Stimulated activated CD4-positive, alpha-beta T cell treated with anti-CD3 and anti-CD28 coated beads, Interleukin-15, amount 100 ng/mL, for 48 hours (primary cell): ENCODE results near the gene IL3.
A peak's percentile ranks its signal among the peaks of the same experiment; 100 is the strongest.
"Not testable (repeated sequence)": the region's sequence is repeated elsewhere in the genome, so short reads cannot be mapped to it uniquely, and the experiment has no call there.

Experiments
- DNase-seq, 2 donors: peaks; one replicate each; pipeline ENCODE4 v3.0.0-alpha.2; 2020; ENCODE audit warnings: low read depth in 2 of 2

Gene IL3

DNA sequence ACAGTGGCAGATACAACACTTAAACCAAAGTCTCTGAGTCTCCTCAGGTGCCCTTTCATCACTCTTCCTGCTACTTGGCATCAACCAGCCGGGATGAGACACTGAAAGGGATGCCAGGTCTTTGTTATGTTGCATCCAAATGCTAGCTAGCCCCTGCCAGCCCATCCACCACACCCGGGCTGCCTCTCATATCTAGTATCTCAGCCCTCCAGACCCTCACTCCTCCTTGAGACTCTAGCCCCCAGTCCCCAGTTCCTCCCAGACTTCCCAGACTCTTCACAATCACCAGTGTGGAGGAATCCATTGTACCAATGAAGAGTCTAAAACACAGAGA, 34.6 kb downstream of the IL3 start:
- no peak for DNase-seq

DNA sequence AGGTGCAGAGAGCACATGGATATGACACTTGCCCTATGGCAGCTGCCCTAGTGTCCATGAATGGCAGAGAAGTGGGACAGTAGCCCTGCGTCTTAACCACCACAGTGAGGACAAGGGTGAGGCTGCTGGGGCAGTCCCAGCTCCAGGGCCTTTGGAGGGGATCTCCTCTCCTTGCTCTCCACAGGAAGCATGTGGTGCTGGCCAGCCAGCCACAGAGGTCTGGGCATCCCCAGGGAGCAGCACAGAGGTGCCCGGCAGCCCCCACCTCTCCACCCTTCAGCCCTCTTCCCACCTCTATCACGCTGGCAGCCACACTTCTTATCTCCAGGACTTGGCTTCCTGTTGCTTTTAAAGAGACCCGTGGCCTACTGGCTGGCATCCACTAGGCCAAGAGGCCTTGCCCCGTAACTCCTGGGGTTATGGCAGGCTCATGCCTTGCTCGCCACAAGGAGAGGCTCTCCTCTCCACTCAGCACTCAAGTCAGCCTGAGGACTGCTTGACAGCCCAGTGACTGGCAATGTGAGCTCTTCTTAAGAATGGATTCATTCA, 35.0 kb downstream of the IL3 start:
- no peak for DNase-seq

- no peak for DNase-seq
These were observed 36.4 kb downstream of the IL3 start for GRCh38 chr5:132096904-132097303.

GRCh38 chr5:132098151-132098594, 37.7 kb downstream of the IL3 start:
- DNase-seq, result peak in 1 of 2 donors; percentile 56

GRCh38 chr5:132098621-132099020, 38.2 kb downstream of the IL3 start:
- no peak for DNase-seq

GRCh38 chr5:132099076-132099748, 38.8 kb downstream of the IL3 start:
- peak; percentile 65 to 79 for DNase-seq

DNA sequence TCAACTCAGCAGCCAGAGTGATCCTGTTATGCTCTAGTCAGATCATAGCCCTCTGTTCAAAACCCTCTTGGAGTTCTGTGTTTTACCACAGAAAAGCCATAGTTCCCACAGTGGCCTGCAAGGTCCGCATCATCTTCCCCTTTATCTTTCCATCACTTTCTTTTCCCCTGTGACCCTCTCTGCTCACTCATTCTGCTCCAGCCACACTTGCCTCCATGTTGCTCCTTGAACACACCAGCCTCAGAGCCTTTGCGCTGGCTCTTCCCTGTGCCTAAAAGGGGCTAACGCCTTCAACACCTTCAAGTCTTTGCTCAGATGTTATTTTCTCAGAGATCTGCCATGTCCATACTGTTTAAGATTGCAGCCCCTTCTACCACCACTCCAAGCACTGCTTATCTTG, 39.5 kb downstream of the IL3 start:
- DNase-seq, result no peak

GRCh38 chr5:132100672-132101261, 40.3 kb downstream of the IL3 start:
- peak in 1 of 2 donors; percentile 58 for DNase-seq

DNA sequence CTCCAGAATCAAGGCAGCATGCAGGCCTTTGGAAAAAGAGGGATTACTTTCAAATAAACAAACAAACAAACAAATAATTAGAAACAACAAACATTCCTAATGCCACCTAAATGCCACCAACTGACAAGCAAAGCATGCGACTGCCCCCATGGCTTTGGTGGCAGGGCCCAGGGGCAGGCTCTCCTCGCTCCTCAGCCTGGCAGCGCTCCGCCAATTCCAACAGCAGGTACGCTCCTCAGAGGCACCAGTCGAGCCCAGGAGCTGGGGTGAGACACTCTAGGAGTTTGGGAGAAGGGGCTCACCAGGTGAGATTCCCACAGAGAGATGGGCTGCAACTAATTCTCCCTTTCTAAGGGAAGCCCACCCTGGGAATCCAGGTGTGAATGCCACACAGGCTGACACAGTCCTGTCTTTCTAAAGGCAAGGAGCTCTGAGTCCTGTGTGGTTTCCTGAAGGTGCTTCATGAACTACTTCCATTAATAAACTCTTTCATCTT, 41.0 kb downstream of the IL3 start:
- no peak for DNase-seq

DNA sequence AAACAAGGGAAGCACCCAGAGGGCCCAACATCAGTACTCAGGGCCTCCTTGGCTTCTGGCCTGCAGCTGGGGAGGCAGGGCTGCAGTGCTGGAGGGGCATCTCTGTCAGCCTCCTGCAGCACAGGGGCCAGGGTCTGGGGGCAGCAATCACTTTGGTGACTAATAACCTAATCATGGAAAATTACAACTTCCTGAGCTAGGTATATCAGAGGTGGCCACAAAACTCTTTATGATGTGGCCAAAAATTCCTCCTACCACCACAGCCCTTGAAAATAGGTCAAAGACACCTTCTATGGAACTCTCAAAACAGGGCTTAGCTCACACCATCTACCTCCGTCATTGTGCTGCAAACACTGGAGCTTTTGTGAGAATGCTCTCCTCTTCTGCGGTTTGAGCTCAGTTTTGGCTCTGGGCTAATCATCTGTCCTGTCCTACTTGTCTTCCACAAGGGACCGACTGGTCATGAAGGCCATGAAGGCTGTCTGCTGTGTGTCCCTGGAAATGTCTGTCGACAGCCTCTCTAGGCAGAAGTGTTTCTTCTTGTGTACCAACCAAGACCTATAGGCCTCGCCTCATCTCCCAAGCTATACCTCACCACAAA, 41.7 kb downstream of the IL3 start:
- no peak for DNase-seq

GRCh38 chr5:132102944-132103331, 42.5 kb downstream of the IL3 start:
- no peak for DNase-seq

DNA sequence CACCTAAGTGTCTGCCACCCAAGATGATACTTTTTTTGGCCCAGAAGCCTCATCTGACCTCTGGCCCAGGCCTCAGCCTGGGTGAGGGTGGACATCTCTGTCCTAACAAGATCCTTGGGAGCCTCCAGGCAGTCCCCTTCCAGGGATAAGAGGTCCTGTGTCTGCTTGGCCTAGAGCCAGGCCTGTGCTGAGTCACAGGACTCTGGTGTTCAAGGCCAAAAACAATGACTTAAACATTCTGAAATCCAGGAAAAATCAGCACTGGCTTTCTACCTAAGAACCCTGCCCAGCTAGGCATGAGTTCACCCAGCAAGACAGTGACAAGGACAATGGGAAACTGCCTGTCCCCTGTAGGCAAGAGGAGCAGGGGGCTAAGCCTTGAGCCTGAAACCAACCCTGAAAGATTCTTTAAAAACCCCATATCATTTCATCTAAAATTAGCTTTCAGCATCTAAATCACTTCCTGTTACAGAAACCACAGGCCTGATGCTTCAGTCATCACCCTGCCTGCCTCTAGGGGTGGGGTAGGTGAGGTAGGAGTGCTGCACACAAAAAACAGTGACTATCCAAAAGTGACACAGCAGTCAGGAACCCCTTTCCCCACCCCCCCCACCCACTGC, 43.0 kb downstream of the IL3 start:
- DNase-seq, result peak; percentile 59 to 69

- DNase-seq, result no peak
These were observed 43.5 kb downstream of the IL3 start for GRCh38 chr5:132103969-132104391.

GRCh38 chr5:132104556-132104955, 44.1 kb downstream of the IL3 start:
- no peak for DNase-seq

- DNase-seq, result no peak
These were observed 45.2 kb downstream of the IL3 start for GRCh38 chr5:132105688-132106087.

DNA sequence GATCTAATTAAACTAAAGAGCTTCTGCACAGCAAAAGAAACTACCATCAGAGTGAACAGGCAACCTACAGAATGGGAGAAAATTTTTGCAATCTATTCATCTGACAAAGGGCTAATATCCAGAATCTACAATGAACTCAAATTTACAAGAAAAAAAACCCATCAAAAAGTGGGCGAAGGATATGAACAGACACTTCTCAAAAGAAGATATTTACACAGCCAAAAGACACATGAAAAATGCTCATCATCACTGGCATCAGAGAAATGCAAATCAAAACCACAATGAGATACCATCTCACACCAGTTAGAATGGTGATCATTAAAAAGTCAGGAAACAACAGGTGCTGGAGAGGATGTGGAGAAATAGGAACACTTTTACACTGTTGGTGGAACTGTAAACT, 48.0 kb downstream of the IL3 start:
- not testable (repeated sequence) for DNase-seq

DNA sequence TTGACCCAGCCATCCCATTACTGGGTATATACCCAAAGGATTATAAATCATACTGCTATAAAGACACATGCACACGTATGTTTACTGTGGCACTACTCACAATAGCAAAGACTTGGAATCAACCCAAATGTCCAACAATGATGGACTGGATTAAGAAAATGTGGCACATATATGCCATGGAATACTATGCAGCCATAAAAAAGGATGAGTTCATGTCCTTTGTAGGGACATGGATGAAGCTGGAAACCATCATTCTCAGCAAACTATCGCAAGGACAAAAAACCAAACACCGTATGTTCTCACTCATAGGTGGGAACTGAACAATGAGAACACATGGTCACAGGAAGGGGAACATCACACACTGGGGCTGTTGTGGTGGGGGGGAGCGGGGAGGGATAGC, 48.5 kb downstream of the IL3 start:
- not testable (repeated sequence) for DNase-seq

GRCh38 chr5:132109494-132110053, 49.1 kb downstream of the IL3 start:
- DNase-seq, result no peak

DNA sequence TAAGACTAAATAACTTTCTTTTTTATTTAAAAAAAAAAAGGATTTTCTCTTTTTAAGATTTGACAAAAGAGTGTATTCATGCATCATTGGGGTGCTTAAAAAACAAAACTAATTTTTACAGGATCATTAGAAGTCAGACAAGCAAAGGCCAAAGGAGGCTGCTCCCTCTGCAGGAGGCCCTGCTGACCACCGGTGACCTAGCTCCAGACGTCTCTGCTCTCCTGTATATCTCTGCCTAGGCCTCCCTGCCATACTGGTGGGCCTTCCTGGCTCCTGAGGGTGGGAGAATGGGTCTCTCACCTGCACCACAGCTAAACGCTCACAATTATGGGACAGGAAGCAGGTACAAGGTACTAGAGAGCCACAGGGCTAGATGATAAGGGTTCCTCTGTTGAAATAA, 49.7 kb downstream of the IL3 start:
- DNase-seq, result no peak

DNA sequence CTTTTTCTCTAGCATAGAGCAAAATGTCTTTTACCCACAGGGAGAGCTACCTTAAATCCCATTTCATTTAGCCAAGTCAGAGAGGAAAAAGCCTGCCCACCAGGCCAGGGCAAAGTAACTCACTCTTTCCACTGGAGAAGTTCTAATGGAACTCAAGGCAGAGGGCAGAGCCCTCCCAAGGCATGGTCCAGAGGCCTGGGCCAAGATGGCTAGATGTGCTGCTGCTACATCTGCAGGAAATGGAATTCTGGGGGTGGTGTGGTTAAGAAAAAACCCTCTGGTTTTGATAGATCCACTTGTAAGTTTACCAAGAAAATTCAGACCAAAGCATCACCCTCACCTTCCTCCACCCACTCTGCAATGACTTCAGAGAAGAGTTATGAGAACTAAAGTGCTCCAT, 50.5 kb downstream of the IL3 start:
- DNase-seq, result no peak

- DNase-seq, result no peak
These were observed 51.7 kb downstream of the IL3 start for GRCh38 chr5:132112111-132112510.
